DMS153 treated with DMSO at 0.1 percent for 48 hours (cell line): ENCODE data around the gene ADD1.

ENCODE experiments used
- DNase-seq: peaks from one replicate; lab custom pipeline; 2025; ENCODE audit not compliant: unreplicated experiment; lab: John Stamatoyannopoulos, UW

ADD1 gene

GRCh38 chr4:2858451-2859217, 15.0 kb downstream of the ADD1 start:
- no peak for DNase-seq

GRCh38 chr4:2859514-2859913, 15.9 kb downstream of the ADD1 start:
- DNase-seq: no peak

GRCh38 chr4:2860391-2861348, 17.0 kb downstream of the ADD1 start:
- no peak for DNase-seq

- no peak for DNase-seq
Observed at GRCh38 chr4:2861631-2862436, 18.2 kb downstream of the ADD1 start.

- no peak for DNase-seq
Observed at GRCh38 chr4:2862528-2862927, 18.9 kb downstream of the ADD1 start.

- no peak for DNase-seq
Observed at GRCh38 chr4:2863649-2864048, 20.0 kb downstream of the ADD1 start.

- DNase-seq: no peak
Observed at GRCh38 chr4:2865196-2865780, 21.6 kb downstream of the ADD1 start.

GRCh38 chr4:2866160-2866861, 22.7 kb downstream of the ADD1 start:
- DNase-seq: no peak

- DNase-seq: no peak
Observed at GRCh38 chr4:2866891-2867290, 23.2 kb downstream of the ADD1 start.

GRCh38 chr4:2867758-2868491, 24.3 kb downstream of the ADD1 start:
- DNase-seq: no peak

GRCh38 chr4:2868877-2869487, 25.3 kb downstream of the ADD1 start:
- no peak for DNase-seq

- DNase-seq: no peak
Observed at GRCh38 chr4:2869659-2870058, 26.0 kb downstream of the ADD1 start.

GRCh38 chr4:2870082-2870481, 26.4 kb downstream of the ADD1 start:
- no peak for DNase-seq

- DNase-seq: no peak
Observed at GRCh38 chr4:2871466-2871865, 27.8 kb downstream of the ADD1 start.

- no peak for DNase-seq
Observed at GRCh38 chr4:2871911-2872310, 28.3 kb downstream of the ADD1 start.

- no peak for DNase-seq
Observed at GRCh38 chr4:2873329-2873728, 29.7 kb downstream of the ADD1 start.

GRCh38 chr4:2874861-2875260, 31.2 kb downstream of the ADD1 start:
- no peak for DNase-seq

- DNase-seq: no peak
Observed at GRCh38 chr4:2875556-2875955, 31.9 kb downstream of the ADD1 start.

GRCh38 chr4:2878346-2878745, 34.7 kb downstream of the ADD1 start:
- DNase-seq: no peak
